NCI-H187 (cell line): ENCODE results near the gene CX3CL1.
"Not testable (repeated sequence)": the region's sequence is repeated elsewhere in the genome, so short reads cannot be mapped to it uniquely, and the experiment has no call there.

Experiments
- DNase-seq, 2 experiments: peaks; one replicate each; lab custom pipeline; 2025; lab: John Stamatoyannopoulos, UW

Gene CX3CL1

GRCh38 chr16:57382535-57383275 lies 10.4 kb downstream of the CX3CL1 start:
- no peak for DNase-seq

GRCh38 chr16:57383276-57384247 lies 11.3 kb downstream of the CX3CL1 start:
- DNase-seq, result no peak

DNA sequence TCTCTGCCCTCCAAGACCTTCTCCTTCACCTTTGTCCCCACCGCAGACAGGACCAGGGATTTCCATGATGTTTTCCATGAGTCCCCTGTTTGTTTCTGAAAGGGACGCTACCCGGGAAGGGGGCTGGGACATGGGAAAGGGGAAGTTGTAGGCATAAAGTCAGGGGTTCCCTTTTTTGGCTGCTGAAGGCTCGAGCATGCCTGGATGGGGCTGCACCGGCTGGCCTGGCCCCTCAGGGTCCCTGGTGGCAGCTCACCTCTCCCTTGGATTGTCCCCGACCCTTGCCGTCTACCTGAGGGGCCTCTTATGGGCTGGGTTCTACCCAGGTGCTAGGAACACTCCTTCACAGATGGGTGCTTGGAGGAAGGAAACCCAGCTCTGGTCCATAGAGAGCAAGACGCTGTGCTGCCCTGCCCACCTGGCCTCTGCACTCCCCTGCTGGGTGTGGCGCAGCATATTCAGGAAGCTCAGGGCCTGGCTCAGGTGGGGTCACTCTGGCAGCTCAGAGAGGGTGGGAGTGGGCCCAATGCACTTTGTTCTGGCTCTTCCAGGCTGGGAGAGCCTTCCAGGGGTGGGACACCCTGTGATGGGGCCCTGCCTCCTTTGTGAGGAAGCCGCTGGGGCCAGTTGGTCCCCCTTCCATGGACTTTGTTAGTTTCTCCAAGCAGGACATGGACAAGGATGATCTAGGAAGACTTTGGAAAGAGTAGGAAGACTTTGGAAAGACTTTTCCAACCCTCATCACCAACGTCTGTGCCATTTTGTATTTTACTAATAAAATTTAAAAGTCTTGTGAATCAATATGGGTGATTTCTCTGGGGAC lies 12.2 kb downstream of the CX3CL1 start:
- no peak for DNase-seq

- no peak for DNase-seq
Measured at GRCh38 chr16:57385083-57385482, 12.8 kb downstream of the CX3CL1 start.

DNA sequence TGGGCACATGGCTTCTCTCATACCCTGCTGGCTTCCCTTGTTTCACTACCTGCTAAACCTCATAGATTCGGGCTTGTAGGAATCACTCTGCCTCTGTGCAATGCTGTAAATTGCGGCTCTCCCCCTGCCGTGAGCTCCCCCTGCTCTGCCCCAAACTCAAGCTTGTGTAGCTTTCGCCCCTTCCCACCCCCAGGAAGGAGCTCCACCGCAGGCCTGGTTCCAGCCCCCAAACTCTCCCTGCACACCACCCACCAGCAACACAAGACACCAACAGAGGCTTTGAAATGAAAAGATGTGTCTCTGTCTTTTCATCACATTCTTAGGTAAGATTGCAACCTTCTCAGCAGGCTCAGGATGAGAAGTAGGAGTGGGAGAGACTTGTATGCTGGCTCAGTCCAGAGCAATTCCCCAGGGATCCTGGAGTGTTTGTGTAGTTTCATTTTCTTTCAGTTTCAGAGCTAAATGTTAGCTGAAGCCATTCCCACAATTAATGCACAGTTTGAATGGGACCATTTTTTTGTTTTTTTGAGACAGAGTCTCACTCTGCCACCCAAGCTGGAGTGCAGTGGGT lies 14.2 kb downstream of the CX3CL1 start:
- DNase-seq, result peak in 1 of 2 experiments; percentile 5

- no peak for DNase-seq
Measured at GRCh38 chr16:57387598-57388354, 15.5 kb downstream of the CX3CL1 start.

- DNase-seq, result no peak
Measured at GRCh38 chr16:57388359-57389086, 16.2 kb downstream of the CX3CL1 start.

GRCh38 chr16:57389087-57389468 lies 16.8 kb downstream of the CX3CL1 start:
- DNase-seq, result no peak

DNA sequence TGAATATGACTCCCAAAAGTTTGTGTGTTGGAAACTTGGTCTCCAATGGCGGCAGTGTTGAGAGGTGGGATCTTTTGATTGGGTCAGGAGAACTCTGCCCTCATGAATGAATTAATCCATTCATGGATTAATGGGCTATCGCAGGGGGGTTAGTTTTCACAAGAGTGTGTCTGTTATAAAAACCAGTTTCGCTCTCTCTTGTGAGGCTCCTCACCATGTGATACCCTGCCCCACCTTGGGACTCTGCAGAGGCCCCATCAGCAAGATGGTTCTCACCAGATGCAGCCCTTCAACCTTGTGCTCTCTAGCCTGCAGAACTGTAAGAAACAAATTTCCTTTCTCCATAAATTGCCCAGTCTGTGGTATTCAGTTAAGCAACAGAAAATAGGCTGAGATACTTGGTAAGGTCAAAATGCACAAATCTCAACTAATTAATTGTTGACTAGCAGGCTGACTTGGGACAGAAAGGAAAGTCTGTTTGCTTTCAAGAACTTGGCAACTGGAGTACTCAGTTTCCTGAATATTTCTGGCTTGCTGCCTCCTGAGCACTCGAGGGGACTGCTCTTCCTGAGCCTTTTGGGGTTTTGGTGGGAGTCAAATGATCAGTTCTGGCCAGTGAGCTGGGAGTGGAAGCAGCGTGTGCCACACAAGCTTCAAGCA lies 18.5 kb downstream of the CX3CL1 start:
- no peak for DNase-seq

- no peak for DNase-seq
Measured at GRCh38 chr16:57391300-57391699, 19.0 kb downstream of the CX3CL1 start.

GRCh38 chr16:57391708-57392107 lies 19.4 kb downstream of the CX3CL1 start:
- no peak for DNase-seq

DNA sequence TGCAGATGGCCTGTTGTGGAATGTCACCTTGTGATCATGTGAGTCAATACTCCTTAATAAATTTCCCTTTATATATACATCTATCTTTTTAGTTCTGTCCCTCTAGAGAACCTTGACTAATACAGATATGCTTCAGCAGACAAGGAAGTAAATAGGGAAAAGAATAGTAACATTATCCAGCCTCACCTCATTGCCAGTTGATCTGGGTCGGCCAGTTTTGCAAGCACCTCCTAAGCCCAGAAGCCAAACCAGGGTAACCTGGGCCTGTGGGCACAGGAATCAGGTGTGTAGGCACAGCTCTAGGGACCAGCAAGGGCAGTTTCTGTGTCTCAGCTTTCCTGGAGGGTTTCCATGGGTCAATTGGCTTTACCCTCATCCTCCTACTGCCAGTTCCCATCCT lies 20.4 kb downstream of the CX3CL1 start:
- no peak for DNase-seq

- no peak for DNase-seq
Measured at GRCh38 chr16:57394444-57394843, 22.2 kb downstream of the CX3CL1 start.

GRCh38 chr16:57395026-57395425 lies 22.7 kb downstream of the CX3CL1 start:
- no peak for DNase-seq

GRCh38 chr16:57396786-57397185 lies 24.5 kb downstream of the CX3CL1 start:
- no peak for DNase-seq

GRCh38 chr16:57397493-57397892 lies 25.2 kb downstream of the CX3CL1 start:
- DNase-seq, result not testable (repeated sequence)

- DNase-seq, result no peak
Measured at GRCh38 chr16:57401943-57402640, 29.8 kb downstream of the CX3CL1 start.

GRCh38 chr16:57403965-57404817 lies 31.9 kb downstream of the CX3CL1 start, which contains the start of gene CCL17:
TSS of gene CCL17 (plus strand) at chr16:57404767. CDS start at chr16:57413933, 9,166 bp downstream.
- DNase-seq, result no peak
